AG04449 (cell line): ENCODE measurements around the gene FHIT.

Experiments used
- CTCF ChIA-PET: fragments of 350-600 bp; formaldehyde crosslinking; extraction: SDS; loops from one replicate; lab custom pipeline; 2021; ENCODE audit warnings: antibody characterized with exemption; lab: Yijun Ruan, JAX
- POLR2A ChIA-PET: fragments of 400-600, 350-600 bp; formaldehyde crosslinking; extraction: SDS; loops from one replicate; lab custom pipeline; 2020; ENCODE audit warnings: antibody characterized with exemption, inconsistent platforms; lab: Yijun Ruan, JAX
- DNase-seq: peaks from one replicate; pipeline ENCODE4 v3.0.0-alpha.2; 2010; ENCODE audit warnings: low read depth, low spot score
- H3K4me3 ChIP-seq: 2 replicates; pipeline ENCODE4 v1.5.1; 2011; ENCODE audit warnings: low read depth, mild to moderate bottlenecking, control low read depth, low read length
- CTCF ChIP-seq: IDR thresholded peaks from one replicate; pipeline ENCODE4 v1.5.1; 2011; ENCODE audit warnings: mild to moderate bottlenecking, moderate library complexity, low read length, control low read depth, inconsistent platforms; ENCODE audit not compliant: insufficient read depth; ENCODE audit errors: missing control alignments

Gene FHIT

GRCh38 chr3:59775761-59776325 is 1475.4 kb downstream of the FHIT start:
- CTCF ChIA-PET = interaction anchor here (1.7 kb wide), 1 partner anchor 10 kb away, joined by 4 read pairs; no protein-coding TSS in a partner anchor
- no peak overlapping the region for H3K4me3 ChIP-seq
- POLR2A ChIA-PET = no interaction called here
- no peak for DNase-seq
- no peak for TF ChIP-seq CTCF

GRCh38 chr3:59775106-59775505 is 1476.1 kb downstream of the FHIT start:
- ChIA-PET CTCF (interaction anchor here (1.7 kb wide), 1 partner anchor 11 kb away, joined by 4 read pairs; no protein-coding TSS in a partner anchor), POLR2A (no interaction called here)
- DNase-seq = no peak
- no peak for TF ChIP-seq CTCF
- no peak overlapping the region for H3K4me3 ChIP-seq

GRCh38 chr3:59774634-59775033 is 1476.6 kb downstream of the FHIT start:
- POLR2A ChIA-PET = no interaction called here
- H3K4me3 ChIP-seq = no peak overlapping the region
- TF ChIP-seq CTCF = no peak
- CTCF ChIA-PET = no interaction called here
- DNase-seq = peak; percentile 53

- no peak overlapping the region for H3K4me3 ChIP-seq
- POLR2A ChIA-PET = no interaction called here
- CTCF ChIA-PET = no interaction called here
- TF ChIP-seq CTCF = no peak
- DNase-seq = no peak
Measured at GRCh38 chr3:59774000-59774399, 1477.3 kb downstream of the FHIT start.

GRCh38 chr3:59772416-59773408 is 1478.5 kb downstream of the FHIT start:
- no peak for DNase-seq
- H3K4me3 ChIP-seq = no peak overlapping the region
- CTCF ChIA-PET = interaction anchor here (0.6 to 2.3 kb wide), 9 partner anchors 9 to 949 kb away, joined by 3 to 10 read pairs (median 3); no protein-coding TSS in a partner anchor
- POLR2A ChIA-PET = interaction anchor here (0.7 to 1.2 kb wide), 2 partner anchors 45 to 346 kb away, joined by 3 to 7 read pairs; no protein-coding TSS in a partner anchor
- no peak for TF ChIP-seq CTCF
